DND-41 (cell line): ENCODE results near the gene MYCBP2.

Source experiments
- ATAC-seq: fragments of 200-7000 bp; cut with Tn5 transposase; 3 replicates; pipeline ENCODE4 v1.9.1; 2021; ENCODE audit warnings: low read depth; ENCODE audit not compliant: insufficient read depth
- DNase-seq: peaks from one replicate; pipeline ENCODE4 v3.0.0-alpha.2; 2020
- H2AFZ ChIP-seq: 2 replicates; pipeline ENCODE4 v1.6.0; 2012; ENCODE audit warnings: low read depth, low read length
- H3K27ac ChIP-seq: 2 replicates; pipeline ENCODE4 v1.5.1; 2012; ENCODE audit warnings: low read length, inconsistent platforms
- H3K27me3 ChIP-seq: fragments of 200-600 bp; sonication (generic); 2 replicates; pipeline ENCODE4 v1.6.0; 2012; ENCODE audit warnings: low read length, mild to moderate bottlenecking, inconsistent platforms; ENCODE audit not compliant: insufficient read depth, poor library complexity
- H3K36me3 ChIP-seq: 2 replicates; pipeline ENCODE4 v1.5.1; 2012; ENCODE audit warnings: low read length, inconsistent platforms; ENCODE audit not compliant: insufficient read depth
- H3K4me1 ChIP-seq: 2 replicates; pipeline ENCODE4 v1.5.1; 2012; ENCODE audit warnings: mild to moderate bottlenecking, low read length; ENCODE audit not compliant: insufficient read depth
- H3K4me2 ChIP-seq: 2 replicates; pipeline ENCODE4 v1.6.0; 2012; ENCODE audit warnings: mild to moderate bottlenecking, moderate library complexity, low read length, inconsistent platforms; ENCODE audit not compliant: insufficient read depth
- H3K4me3 ChIP-seq, 2 experiments: fragments of 200-600 bp in 1 of 2; shearing (Covaris generic) in 1 of 2; 2 replicates each; pipeline ENCODE4 v1.5.1; 2012 to 2016; ENCODE audit warnings: inconsistent platforms in 2 of 2, low read length in 2 of 2, mild to moderate bottlenecking in 2 of 2, low read depth in 1 of 2, moderate library complexity in 1 of 2
- H3K79me2 ChIP-seq: 2 replicates; pipeline ENCODE4 v1.6.0; 2012; ENCODE audit warnings: low read length, inconsistent platforms; ENCODE audit not compliant: insufficient read depth
- H3K9ac ChIP-seq: 2 replicates; pipeline ENCODE4 v1.6.0; 2012; ENCODE audit warnings: low read depth, mild to moderate bottlenecking, inconsistent platforms, low read length, moderate library complexity
- H3K9me3 ChIP-seq: 2 replicates; pipeline ENCODE4 v1.5.1; 2012; ENCODE audit warnings: low read length, moderate library complexity, mild to moderate bottlenecking, inconsistent platforms; ENCODE audit not compliant: insufficient read depth, severe bottlenecking
- H4K20me1 ChIP-seq: 2 replicates; pipeline ENCODE4 v1.6.0; 2012; ENCODE audit warnings: low read length; ENCODE audit not compliant: insufficient read depth
- EZH2 ChIP-seq: IDR thresholded peaks from 3 replicates; pipeline ENCODE4 v1.6.1; 2012; ENCODE audit warnings: borderline replicate concordance, low read depth, mild to moderate bottlenecking, moderate library complexity, low read length, inconsistent platforms; ENCODE audit not compliant: severe bottlenecking
- TF ChIP-seq, protein P1 (sequence below): IDR thresholded peaks from 2 replicates; pipeline ENCODE4 v1.5.1; 2012; ENCODE audit warnings: borderline replicate concordance, low read length, moderate library complexity, mild to moderate bottlenecking; ENCODE audit not compliant: poor library complexity, severe bottlenecking; ENCODE audit errors: extremely low read depth

The MYCBP2 gene

GRCh38 chr13:77001540-77001939, 325.4 kb downstream of the MYCBP2 start:
- Histone ChIP-seq H3K36me3 (peaks cover 78% of the 10 kb centered on the region), H3K9ac (no peak overlapping the region), H3K4me3 (no peak overlapping the region), H3K79me2 (peaks cover 13% of the 10 kb centered on the region; the same call in 1 of the 2 replicates), H4K20me1 (peaks cover 7% of the 10 kb centered on the region; the same call in 1 of the 2 replicates), H3K27ac (no peak overlapping the region), H3K27me3 (no peaks in the 10 kb centered on the region), H2AFZ (no peak overlapping the region), H3K9me3 (no peaks in the 10 kb centered on the region), H3K4me1 (no peaks in the 10 kb centered on the region), H3K4me2 (no peak overlapping the region)
- ATAC-seq (no peak; the same call in 2 of the 3 replicates), DNase-seq (no peak)
- TF ChIP-seq, protein P1, sequence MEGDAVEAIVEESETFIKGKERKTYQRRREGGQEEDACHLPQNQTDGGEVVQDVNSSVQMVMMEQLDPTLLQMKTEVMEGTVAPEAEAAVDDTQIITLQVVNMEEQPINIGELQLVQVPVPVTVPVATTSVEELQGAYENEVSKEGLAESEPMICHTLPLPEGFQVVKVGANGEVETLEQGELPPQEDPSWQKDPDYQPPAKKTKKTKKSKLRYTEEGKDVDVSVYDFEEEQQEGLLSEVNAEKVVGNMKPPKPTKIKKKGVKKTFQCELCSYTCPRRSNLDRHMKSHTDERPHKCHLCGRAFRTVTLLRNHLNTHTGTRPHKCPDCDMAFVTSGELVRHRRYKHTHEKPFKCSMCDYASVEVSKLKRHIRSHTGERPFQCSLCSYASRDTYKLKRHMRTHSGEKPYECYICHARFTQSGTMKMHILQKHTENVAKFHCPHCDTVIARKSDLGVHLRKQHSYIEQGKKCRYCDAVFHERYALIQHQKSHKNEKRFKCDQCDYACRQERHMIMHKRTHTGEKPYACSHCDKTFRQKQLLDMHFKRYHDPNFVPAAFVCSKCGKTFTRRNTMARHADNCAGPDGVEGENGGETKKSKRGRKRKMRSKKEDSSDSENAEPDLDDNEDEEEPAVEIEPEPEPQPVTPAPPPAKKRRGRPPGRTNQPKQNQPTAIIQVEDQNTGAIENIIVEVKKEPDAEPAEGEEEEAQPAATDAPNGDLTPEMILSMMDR: no peak
- TF ChIP-seq EZH2: no peak

- Histone ChIP-seq H3K9ac (no peak overlapping the region), H3K9me3 (no peaks in the 10 kb centered on the region), H3K4me3 (no peak overlapping the region), H3K36me3 (peaks cover 80% of the 10 kb centered on the region), H3K27me3 (no peaks in the 10 kb centered on the region), H2AFZ (no peak overlapping the region), H3K4me1 (no peaks in the 10 kb centered on the region), H3K4me2 (no peak overlapping the region), H3K79me2 (peaks cover 11% of the 10 kb centered on the region; the same call in 1 of the 2 replicates), H3K27ac (no peak overlapping the region), H4K20me1 (peaks cover 7% of the 10 kb centered on the region; the same call in 1 of the 2 replicates)
- ATAC-seq: no peak
- DNase-seq: no peak
- TF ChIP-seq, protein P1: no peak
- no peak for TF ChIP-seq EZH2
Measured at GRCh38 chr13:77000475-77000874, 326.4 kb downstream of the MYCBP2 start.
